Fibroblast of skin of scalp (primary cell): ENCODE data around the gene NMT1. TPM values are rescaled to one million over a fixed set of nuclear protein-coding genes. Genes with fewer than 3 reads are reported as not detected.

Experiments
- DNase-seq: peaks from one replicate; pipeline ENCODE4 v3.0.0-alpha.2; 2013
- polyA plus RNA-seq, 2 experiments: library from polyadenylated mRNA; unstranded; fragments of 120-200 nt; gene quantifications; one replicate each; pipeline ENCODE4 v1.2.1, GENCODE V29; 2013; ENCODE audit not compliant: insufficient read length in 2 of 2

The NMT1 gene
- polyA plus RNA-seq (2013, experiment 1 of 2; ENCODE audit: insufficient read length), result 73.5 TPM
- polyA plus RNA-seq (2013, experiment 2 of 2; ENCODE audit: insufficient read length), result 69.4 TPM

DNA sequence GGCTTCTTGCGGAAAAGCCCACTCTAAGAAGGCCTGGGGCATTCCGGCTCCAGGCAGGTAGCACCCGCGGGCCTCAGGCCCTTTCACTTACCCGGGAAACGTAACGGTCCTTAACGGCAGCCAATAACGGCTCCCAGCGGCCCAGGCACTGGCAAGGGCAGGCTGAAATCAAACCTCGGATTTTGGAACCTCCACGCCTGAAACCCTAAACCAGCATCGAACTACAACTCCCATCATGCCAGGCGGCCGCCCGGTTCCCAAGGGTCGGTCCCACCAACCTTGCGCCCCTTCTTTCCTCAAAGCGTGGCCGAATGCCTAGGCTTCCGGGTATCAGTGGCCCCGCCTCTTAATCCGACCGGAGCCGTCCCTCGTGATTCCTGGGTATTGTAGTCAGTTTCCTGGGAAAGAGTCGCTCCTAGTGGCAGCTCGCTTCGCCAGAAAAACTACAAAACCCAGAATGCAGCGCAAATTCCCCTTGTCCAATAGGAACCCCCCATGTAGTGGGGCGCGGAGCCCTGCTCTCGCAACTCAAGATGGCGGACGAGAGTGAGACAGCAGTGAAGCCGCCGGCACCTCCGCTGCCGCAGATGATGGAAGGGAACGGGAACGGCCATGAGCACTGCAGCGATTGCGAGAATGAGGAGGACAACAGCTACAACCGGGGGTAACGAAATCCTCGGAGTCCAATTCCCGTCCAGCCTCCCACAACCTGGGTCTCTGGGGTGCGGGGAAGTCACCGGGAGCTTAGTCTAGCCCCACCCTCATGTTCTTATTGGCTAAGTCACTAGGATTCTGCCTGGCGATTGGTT lies at the start of gene NMT1:
Gene NMT1 (plus strand): TSS at position 521 of the 809 bp plus-strand sequence. CDS start 13 bp downstream, at position 534.
- peak; percentile 100 for DNase-seq

DNA sequence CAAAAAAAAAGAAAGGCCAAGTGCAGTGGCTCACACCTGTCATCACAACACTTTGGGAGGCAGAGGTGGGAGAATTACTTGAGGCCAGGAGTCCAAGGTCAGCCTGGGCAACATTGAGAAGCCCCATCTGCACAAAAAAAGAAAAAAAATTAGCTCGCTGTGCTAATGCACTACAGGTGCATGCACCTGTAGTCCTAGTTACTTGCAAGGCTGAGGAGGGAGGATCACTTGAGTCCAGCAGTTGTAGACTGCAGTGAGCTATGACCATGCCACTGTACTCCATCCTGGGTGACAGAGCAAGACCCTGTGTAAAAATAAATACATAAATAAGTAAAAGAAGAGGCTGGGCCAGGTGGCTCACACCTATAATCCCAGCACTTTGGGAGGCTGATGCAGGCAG lies 49.4 kb upstream of the NMT1 start:
- DNase-seq, result no peak

DNA sequence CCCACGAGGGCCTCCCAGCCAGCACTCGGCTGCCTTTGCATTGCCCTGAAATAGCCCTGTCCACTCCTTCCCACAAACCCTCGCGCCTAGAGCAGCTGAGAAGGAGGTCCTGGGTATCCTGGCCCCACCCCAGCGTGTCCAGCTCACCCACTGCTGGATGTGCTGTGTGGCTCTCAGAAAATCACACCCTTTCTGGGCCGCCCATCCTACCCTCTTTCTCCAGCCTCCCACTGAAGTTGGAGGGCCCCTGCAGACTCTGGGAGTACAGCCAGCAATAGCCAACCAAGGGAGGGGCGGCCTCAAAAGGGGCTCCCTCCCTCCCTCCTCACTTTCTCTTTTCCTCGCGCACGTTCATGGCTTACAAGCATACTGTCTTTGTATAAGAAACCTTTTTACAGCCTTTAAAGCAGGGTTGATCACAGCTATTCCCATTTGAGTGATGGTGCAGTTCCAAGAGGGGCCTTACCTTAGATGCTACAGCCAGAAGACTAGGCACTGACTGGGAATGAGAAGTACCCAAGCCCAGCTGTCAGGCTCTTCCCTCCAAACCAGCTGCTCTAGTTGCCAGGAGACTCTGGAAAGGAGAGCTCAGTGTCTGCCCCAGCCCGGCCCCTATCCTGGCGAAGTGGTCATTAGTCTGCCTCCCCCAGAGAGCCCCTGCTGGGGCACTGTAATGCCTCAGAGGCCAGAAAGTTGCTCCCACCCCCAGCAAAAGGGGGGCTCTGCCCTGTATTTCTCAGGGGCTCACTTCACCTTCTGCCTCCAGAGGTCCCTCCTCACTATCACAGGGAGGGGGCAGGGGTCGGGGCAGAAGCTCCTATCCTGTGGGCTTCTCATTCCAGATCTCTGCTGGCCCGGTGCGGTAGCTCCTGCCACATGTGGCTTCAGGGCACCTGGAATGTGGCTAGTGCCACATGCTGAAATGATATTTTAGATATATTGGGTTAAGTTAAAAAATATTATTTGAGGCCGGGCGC lies 47.8 kb upstream of the NMT1 start:
- DNase-seq, result peak; percentile 23

DNA sequence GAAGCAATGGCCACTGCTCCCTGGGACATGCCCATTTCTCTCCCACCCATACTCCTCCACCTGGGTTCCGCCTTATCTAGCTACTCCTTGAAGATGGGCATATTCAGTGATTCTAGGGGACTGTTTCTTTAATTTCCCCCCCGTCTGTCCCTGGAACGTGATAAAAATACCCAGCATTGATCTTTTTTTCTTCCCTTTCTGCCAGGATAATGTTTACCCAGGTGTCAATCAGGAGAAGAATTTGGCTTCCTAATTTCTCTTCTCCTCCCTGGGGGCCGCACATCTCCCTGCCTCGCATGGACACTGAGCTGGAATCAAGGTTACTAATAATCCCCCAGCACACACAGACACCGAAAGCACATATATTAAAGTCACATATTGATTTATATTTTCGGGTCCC lies 44.9 kb upstream of the NMT1 start:
- no peak for DNase-seq

DNA sequence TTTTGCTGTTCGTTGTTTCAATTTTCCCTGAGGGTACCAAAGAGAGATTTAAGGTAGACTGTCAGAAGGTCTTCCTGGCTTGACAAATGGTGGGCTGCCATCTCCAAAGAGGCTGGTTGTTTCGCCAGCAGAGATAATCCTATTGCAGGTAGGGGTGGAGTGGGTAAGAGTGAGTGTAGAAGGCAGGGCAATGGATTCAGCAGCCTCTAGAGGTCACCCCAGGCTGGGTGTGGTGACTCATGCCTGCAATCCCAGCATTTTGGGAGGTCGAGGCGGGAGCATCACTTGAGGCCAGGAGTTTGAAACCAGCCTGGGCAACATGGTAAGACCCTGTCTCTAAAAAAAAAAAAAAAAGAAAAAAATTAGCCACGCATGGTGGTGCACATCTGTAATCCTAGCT lies 44.3 kb upstream of the NMT1 start:
- DNase-seq, result no peak

DNA sequence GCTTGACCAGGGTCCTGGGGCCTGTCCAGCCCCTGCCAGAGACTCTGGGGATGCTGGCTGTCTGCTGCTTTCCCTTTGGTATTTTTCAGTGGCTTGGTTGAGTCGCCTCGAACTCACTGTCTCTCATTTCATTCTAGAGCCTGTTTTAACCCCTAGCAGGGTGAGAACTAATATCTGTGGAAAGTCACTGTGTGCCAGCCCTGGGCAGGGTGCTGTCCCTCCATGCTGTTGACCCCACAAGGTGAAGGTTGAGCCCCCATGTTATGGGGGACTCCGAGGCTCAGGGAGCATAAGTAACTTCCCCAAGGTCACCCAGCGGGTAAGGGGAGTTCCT lies 42.6 kb upstream of the NMT1 start:
- DNase-seq, result no peak

DNA sequence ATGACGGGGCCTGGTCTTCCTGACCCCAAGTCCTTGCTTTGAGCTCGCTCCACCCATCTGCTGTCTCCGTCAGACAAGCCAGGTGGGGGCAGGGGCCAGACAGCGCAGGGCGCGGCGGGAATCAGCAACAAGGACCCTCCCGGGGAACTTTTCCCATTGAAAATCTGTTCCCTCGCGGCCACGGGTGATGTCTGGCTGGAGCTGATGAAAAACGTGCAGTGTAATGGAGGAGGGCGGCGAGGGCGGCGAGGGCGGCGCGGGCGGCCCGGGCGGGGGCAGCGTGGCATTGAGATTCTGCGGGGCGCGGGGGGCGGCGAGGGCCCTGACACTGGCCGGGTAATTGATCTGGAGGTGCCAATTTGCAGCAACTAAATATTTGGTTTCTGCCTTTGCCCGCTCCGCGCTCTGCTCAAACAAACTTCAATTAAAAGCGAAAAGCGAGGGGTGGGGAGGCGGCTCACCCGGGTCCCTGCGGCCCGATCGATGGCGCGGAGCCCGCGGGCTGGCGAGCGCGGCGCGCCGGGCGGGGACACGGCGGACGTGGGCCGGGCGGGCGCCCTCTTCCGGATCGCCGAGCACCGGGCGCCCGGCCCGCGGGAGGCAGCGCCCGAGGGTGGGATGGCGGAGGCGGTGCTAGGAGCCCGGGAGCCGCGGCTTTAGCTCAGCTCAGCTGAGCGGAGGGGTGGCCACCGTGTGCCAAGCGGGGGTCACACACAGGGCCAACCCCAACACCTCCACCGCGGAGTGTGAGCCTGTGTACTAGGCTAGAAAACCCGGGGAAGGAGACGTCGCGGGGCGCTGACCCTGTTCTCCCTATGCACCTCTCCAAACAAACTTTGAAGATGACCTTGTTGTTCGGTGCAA lies 42.0 kb upstream of the NMT1 start:
- DNase-seq, result peak; percentile 66

DNA sequence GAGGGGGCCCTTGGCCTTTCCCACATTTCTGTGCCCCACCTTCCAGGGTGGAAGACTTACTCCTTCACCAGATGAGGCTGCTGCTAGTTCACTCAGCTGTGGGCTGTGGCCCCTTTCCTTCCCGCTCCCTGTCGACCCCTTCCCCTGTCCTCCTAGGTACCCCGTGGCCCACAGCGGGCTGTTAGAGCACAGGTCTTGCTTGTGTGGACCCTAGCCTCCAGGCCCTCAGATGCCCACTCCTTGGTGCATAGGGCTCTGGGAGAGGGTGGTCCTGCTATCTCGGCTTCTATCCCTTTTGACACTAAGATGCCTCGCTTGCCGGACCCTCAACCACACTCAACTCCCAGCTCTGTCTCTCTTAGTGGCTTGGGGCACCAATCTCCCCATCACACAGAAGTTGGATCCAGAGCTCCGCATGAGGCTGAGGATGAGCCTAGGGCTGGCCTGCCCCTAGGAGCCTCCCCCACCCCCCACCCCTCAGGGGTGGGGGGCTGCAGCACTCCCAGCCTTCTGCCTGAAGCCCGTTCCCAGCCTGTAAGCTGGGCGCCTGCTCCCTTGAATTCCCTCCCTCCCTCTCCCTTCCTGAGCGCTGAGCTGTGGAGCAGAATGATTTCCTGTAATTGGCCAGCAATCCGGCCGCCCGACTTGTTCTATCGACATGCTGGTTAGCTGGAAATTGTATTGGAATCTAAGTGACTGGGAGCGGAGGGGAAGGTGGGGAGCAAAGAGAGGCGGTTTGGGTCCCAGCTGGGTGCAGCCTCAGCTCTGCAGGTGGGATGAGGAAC lies 40.6 kb upstream of the NMT1 start:
- DNase-seq, result peak; percentile 34

DNA sequence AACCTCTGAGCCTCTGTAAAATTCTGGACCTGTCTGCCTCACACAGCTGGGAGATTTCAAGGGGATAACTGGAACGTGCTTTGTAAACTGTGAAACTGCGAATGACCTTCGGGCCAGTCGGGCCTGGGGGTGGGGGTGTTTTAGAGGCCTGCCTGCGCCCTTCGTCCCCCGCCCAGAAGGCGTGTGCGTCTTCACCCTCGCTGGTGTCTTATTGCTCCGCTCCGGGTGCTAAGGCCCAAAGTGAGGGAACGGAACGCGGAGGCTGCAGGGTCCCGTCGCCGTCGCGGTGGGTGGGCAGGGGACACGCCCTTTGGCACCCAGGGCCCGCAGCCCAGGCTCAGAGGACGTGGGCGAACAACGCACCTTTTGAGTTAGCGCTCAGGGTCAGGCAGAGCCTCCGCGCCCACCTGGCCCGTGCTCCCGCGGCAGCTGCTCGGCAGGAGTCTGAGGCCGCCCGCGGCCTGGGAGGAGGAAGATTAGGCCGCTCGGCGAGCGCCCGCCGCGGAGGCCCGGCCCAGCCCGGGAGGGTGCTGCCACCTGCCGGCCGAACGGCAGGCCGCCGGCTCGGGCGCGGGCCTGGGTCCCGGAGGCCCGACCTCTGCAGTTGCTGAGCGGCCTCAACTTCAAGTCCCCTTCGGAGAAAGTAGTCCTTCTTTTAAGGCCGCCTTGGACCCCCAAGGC lies 39.4 kb upstream of the NMT1 start:
- peak; percentile 61 for DNase-seq

DNA sequence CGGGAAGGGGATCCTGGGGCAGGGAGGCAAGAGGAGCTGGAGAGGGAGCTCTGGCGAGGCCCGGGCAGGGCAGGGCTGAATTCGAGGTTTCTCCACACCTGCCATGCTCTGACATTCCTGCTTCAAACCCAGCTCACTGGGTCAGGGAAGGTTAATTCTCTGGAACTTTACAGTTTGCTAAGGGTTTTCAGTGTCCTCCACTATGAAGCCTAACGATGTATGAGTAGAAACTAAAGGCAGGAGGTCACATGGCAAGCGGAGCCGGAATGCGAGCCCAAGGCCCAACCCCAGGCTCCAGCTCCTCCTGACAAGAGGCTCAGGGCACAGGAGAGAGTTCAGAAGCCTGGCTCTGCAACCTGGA lies 38.8 kb upstream of the NMT1 start:
- no peak for DNase-seq

DNA sequence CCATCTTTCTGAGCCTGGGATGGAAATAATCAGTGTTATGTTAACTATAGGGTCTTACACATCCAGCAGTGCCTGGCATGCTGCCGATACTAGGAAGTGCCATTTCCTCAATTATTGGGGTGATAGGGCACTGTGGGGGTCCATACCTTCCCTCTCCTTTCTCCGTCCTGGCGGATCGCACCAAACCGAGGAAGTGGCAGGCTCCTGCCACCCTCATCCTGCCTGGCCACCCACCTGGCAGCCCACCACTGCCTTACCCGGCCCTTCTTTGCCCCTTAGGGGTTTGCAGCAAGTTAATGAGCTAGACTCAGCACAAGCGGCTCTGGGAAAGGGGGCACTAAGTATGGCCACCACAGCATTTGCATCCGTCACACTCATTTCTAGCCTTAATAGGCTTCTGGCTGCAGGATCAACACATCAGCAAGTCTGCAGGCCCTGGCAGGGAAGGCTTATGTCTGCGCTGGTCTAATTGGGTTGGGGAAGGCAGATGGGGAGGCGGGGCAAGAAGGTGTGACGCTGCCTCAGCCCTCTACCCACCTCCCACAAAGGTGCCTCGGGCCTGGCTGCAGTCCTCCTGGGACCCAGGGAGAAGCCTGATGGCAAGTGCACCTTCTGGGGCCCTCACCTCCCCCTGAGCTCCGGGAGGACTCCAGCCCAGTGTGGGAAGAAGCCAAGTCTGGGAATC lies 38.3 kb upstream of the NMT1 start:
- no peak for DNase-seq

DNA sequence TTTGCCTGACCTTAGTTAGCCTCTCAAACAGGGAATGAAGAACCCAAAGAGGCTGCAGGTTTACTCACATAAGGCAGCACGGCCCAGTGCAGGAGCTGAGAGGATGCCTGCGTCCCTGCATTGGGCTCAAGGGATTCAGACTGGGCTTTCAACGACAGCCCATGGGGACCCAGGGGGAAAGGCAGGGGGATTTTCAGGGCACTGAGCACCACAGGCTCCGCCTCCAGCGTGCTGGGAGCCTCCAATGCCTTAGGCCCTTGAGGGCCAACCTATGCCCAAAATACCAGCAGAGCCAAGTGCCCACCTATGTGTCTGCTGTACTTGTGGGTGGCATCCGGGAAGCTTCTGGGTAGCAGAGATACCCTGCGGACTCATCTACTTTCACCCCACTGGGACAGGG lies 32.0 kb upstream of the NMT1 start:
- DNase-seq, result no peak

DNA sequence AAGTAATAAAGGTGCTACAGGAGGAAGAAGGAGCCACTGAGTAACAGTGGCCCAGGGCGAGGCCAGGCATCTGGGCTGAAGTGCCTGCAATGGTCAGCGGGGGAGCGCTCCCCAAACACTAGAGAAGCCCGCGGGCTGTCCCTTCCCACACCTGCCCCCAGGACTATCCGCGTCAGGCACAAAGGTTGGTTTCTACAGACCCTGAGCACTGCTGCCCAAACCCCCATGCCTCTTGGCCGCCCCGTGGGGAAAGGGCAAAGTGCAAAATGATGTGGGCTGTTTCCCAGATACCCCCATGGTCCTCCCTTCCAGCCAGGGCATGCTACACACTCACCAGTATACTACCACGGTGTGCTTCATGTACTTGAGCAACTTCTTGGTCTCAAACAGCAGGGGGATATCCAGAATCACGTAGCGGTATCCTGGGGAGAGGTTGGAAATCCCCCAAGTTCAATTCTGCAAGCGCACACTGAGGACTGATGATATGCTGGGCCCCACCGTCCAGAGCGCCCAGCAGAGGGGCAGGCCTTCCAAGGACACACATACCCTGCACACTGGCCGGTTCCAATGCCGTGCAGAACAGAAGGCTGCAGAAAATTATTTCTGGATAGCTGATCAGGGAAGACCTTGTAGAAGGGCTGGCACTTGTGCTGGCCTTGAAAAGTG lies 31.2 kb upstream of the NMT1 start:
- no peak for DNase-seq

DNA sequence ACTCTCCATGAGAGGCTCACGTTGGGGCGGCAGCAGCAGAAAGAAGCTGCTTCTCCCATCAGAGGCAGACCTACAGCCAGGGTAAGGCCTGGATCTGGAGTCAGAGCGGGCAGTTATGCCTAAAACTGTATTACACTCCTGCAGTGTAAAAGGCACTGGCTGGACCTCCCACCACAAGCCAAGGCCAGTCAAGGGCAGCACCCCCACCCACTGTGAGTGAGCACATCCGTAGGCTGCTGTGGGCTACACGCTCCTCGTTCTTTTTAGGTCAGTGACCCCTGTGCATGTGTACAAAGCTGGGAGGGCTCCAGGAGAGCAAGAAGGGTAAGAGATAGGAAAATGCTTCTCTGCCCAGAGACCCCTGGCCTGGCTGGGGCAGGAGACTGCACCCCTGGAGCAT lies 30.4 kb upstream of the NMT1 start:
- no peak for DNase-seq

DNA sequence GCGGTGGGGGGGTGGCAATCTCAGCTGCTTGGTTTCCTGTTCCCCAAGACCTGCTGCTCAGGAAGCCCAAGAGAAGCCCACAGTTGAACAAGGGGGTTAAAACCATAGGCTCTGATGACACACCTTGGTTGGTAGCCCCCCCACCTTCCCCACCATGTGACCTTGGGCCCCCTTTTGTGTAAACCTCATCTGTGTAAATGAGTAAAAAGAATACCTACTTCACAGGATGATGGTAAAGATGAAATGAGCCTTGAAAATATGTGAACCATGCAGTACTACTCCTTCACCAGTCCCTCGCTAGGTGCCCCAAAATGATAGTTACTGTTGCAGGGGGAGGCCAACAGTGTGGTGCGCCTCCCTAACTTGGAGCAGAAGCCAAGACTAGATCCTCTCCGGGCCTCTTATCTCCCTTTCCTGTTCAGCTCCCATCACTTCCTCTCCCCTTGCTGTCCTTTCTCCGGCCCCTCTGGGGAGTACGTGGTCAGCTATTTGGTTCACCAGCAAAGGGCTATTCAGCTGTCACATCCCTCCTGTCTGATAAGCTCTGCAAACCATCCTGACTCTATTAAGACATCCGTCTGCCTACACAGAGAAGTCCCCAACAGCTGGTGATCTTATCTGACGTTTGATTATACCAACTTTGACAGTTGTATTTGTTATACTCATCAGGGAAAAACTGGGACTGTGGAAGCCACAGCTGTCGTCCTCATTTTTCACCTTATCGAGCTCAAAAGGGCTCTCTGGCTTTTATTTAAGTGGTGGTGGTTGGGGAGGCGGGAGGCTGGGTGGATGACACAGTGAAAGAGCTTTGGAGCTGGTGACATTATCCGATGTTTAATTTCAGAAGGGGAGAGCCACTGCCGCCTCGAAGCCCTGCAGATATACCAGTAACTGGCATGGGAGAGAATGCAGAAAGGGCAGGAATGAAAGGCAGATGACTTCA lies 29.6 kb upstream of the NMT1 start:
- no peak for DNase-seq

DNA sequence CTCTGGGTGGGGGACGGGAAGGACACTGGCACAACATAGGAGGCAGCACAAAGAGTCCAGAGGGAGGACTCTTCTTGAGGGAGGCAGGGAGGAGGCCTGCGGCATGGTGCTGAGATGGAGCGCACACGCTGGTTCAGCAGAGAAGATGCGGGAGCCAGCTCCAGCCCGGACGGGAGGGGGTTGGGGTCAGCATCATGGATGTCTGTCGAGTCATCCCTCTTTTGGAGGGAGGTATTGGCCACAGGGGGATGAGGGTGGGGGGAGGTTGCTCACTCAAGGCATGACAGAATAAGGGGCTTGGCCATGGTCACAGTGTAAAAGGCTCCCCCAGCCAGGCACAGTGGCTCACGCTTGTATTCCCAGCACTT lies 29.0 kb upstream of the NMT1 start:
- no peak for DNase-seq

DNA sequence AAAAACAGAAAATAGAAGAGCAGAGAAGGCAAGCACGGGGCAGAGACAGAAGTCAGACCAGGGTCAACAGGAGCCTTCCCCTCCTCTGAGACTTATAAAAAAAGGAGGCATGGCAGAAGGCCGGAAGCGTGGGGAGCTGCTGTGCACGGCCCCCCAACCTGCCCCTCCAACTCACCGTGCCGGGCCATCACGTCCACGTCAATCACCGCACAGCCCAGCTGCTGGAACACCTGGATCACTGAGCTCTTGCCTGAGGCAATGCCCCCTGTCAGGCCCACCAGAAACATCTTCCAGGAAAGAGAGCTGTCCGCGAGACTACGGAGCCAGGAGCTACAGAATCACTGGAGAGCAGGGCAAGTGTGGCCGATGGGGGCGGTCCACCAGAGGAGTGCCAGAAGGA lies 26.5 kb upstream of the NMT1 start:
- DNase-seq, result no peak

DNA sequence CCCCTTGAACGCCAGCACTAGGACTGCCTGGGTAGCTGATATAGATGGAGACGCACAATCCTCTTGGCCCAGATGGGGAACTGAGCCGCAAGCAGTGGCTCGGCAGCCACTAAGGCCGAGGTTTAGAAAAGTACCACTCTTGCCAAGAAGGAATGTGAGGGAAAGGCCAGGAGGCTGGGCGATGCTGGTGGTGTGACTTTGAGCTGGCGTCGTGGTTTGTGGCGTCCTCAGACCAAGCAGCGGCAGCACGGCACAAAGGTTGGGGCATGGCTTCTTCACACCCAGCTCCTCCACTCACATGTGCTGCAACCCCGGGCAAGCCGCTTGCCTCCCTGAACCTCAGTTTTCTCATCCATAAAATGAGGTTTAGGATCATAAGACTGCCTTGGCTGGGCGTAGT lies 25.3 kb upstream of the NMT1 start:
- DNase-seq, result no peak

DNA sequence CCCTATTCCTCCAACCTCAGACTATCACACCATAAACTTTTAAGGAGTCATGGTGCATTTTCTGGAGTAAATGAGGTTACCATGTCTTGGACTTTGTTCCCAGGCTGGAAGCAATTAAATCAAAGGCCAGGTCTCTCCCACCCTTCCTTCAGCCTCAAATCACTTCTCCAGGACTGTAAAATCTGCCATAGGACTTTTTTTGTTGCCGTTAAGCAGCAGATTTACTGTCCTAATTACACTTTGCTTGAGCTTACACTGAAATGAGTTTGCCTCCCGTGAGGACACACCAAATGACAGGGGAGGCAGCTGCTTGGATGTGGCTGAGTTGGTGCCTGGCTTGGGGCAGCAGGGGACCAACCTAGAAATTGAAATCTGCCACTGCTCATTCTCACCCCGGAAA lies 24.4 kb upstream of the NMT1 start:
- no peak for DNase-seq
